OCI-LY1 (cell line): ENCODE data around the gene DNMBP.

Experiments used
- CTCF ChIP-seq: fragments of 200-600 bp; sonication (generic), shearing (Covaris generic); IDR thresholded peaks from 2 replicates; pipeline ENCODE4 v1.5.1; 2017; ENCODE audit warnings: mild to moderate bottlenecking, antibody characterized with exemption, low read length, moderate library complexity, mixed read lengths
- EZH2 ChIP-seq: fragments of 200-600 bp; sonication (generic), shearing (Covaris generic); IDR thresholded peaks from 2 replicates; pipeline ENCODE4 v1.8.0; 2017; ENCODE audit warnings: borderline replicate concordance, mixed run types, mild to moderate bottlenecking, antibody characterized with exemption, low read length, moderate library complexity, mixed read lengths

DNA sequence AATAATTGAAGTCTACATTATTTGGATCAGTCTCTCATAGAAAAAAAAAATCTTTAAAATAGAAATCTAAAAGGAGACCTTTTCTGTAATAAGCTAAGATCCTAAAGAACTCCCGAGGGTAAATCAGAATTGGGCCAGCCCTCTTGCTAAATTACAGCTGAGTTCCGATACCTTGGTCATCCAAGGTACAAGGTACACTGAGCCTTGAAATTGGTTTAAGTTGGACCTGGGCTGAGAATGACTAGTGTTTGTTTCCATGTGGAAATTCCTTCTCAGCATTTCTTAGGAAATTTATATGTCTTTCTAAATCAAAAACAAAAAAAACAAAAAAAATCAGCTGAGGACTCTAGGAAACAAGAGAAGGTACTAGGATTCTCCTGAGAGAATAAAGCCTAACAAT, 64.9 kb downstream of the DNMBP start:
- TF ChIP-seq CTCF = no peak
- no peak for TF ChIP-seq EZH2
